ENCODE results near the gene SMCO3. TPM values are rescaled to one million over a fixed set of nuclear protein-coding genes. Genes with fewer than 3 reads are reported as not detected.
"Not testable (repeated sequence)": the region's sequence is repeated elsewhere in the genome, so short reads cannot be mapped to it uniquely, and the experiment has no call there.

The SMCO3 gene
- total RNA-seq, 1 donor from 2014 or later, result 0.12 TPM

DNA sequence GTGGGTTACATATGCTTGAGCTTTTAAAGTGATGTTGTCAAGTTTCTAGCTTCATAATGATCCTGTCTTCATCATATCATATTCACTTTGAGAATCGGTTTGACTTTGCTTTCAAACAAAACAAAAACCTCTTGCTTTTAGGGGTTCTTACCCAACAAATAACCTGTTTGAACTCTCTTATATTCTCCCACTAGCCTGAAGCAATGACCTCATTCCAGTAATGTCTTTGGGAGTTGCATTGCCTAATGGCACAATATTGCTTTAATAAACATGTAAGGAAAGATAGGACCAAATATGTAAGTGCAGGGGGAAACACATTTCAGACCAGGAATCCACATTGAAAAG, 38.4 kb downstream of the SMCO3 start:
- no peak for DNase-seq (ENCODE audit: extremely low read depth, low read depth, low spot score)

DNA sequence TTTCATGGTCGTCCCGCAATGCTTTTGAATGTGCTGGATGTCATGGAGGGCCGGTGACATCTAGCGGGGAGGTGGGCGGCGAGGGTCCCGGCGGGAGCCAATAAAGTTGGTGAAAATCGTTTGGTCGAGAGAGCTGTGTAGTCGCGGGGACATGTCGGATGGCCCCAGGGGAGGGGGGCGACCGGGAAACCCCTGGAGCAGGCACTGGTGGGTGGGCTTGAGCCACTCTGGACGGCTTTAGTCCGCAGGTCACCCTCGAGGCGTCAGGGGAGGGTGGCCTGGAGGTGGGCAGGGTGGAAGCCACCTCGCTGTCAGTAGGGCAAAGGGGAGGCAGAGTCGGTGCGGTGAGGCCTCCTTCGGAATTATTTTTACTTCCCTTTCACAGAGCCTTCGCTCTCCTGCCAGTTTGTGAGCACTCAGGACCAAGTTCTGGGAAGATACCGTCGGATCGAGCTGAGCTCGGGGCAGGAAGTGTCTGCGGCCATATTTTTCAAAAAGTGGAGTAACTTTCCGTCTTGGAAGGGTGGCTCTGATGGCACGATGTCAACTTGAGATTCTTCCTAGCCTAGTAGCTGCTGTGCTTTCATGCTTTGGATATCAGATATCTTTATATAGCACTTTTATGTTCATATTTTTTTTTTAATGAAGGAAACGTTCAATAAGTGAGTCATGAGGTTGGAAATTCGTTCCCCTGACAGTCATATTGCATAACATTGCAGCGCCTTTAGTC, 38.9 kb downstream of the SMCO3 start:
- DNase-seq (ENCODE audit: extremely low read depth, low read depth, low spot score), result no peak

DNA sequence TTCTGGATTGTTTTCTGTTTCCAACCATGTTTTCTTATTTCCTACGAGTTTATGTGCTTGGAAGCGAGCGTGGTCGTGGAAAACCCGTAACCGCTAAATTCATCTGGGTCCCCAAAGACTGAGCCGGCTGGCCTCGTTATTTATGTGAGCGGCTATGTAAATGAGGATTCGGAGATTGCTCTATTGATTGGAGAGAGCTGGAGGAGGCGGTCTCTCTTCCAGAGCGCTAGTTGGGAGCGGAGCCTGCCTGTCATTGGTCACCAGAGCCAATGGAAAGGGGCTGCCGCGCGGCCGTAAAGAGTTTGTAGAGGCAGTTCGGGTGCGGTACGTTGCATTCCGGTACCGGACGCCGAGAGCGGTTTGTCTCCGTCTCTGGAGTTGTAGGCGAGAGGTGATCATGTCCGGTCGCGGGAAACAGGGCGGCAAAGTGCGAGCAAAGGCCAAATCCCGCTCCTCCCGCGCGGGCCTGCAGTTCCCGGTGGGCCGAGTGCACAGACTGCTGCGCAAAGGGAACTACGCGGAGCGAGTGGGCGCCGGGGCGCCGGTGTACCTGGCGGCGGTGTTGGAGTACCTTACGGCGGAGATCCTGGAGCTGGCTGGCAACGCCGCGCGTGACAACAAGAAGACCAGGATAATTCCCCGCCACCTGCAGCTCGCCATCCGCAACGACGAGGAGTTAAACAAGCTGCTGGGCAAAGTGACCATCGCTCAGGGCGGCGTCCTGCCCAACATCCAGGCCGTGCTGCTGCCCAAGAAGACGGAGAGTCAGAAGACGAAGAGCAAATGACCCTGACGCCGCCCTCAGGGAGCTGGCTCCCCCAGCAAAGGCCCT, 39.7 kb downstream of the SMCO3 start:
- peak; percentile 73 for DNase-seq (ENCODE audit: extremely low read depth, low read depth, low spot score)

DNA sequence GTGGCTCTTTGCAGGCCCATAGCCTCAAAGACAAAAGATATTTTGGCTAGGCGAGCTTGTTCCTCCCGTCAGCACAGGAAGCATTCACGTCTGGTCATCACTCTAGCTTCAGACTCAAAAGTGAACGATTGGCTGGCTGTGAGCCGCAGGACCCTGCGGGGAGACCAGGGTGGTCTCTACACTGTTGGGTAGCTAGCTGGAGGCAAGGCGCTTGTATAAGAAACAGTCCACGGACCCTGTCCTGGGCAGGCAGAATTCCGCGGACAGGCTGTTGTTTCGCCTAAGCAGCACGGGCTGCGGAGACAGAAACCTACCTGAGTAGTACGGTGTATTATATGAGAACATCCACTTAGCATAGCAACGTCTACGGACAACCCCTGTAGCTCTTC, 40.3 kb downstream of the SMCO3 start:
- DNase-seq (ENCODE audit: extremely low read depth, low read depth, low spot score), result no peak

DNA sequence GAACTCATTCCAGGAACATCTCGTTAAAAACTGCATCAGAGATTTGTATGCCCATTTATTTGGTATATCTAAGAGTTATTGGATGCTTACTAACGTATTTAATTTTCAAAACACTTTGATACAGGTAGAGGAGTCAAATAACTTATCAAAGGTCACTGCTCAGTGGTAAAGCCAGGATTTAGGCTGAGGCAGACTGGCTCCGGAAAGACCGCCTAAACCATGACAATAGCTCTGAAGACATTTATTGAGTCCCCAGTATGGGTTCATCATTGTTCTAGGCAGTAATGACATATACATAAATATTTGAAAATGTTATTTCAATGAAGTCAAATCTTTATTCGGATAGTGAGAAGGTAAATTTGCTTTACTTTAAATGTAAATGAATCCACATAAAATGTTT, 41.0 kb downstream of the SMCO3 start:
- DNase-seq (ENCODE audit: extremely low read depth, low read depth, low spot score), result no peak

DNA sequence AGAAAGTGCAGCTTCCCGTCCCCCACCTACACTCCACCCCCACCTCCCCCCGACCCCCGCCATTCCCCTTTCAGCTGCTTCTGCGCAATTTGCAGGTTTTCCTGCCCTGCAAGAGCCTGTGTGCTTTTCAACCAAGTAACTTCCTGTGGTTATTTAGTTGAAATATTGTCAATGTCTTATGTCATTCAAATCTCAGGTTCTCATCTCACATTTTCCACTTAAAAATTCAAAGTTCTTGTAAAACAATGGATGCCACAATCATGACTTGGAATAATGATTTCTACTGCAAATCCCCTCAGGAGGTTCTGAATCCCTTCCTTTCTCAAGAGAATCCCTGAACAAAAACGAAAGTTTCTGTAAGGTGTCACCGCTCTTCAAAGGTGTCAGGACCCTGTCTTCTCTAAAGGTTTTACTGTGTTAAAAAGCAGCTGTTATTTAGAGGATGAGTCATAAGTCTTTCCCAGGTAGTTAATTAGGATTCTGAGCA, 42.3 kb downstream of the SMCO3 start:
- no peak for DNase-seq (ENCODE audit: extremely low read depth, low read depth, low spot score)

DNA sequence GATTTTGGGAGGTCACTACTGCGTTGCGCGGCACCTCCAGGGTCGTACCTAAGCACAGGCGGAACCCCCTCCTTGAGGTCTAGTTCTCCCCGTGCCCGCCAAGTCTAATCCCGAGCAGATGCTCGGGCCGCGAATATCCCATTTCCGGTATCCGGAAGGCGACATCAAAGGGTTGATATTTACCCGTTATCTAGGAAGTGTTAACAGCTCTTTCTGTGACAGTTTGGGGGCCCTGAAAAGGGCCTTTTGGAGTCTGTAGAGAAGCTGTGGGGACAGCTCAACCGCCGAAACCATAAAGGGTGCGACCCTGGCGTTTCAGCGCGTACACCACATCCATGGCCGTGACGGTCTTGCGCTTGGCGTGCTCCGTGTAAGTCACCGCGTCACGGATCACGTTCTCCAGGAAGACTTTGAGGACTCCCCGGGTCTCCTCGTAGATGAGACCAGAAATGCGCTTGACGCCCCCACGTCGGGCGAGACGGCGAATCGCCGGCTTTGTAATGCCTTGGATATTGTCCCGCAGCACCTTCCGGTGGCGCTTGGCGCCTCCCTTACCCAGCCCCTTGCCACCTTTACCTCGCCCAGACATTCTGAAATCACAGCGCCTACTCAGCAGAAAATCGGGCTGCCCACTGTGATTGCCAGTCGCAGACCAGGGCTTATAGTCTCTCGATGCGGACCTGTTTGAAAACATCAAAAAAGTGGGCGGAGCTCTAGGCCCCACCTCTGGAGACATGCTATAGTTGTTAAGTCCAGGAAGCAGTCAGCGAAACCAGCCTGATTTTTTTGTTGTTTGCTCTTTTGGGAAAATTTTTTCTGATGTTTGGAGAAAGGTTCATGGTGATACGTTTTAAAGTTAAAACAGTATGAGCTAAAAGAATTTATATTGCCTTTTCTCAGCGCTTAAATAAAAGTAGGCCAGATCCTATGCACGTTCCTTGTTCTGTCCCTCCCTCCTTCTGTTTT, 43.2 kb downstream of the SMCO3 start:
- DNase-seq (ENCODE audit: extremely low read depth, low read depth, low spot score), result peak; percentile 94

DNA sequence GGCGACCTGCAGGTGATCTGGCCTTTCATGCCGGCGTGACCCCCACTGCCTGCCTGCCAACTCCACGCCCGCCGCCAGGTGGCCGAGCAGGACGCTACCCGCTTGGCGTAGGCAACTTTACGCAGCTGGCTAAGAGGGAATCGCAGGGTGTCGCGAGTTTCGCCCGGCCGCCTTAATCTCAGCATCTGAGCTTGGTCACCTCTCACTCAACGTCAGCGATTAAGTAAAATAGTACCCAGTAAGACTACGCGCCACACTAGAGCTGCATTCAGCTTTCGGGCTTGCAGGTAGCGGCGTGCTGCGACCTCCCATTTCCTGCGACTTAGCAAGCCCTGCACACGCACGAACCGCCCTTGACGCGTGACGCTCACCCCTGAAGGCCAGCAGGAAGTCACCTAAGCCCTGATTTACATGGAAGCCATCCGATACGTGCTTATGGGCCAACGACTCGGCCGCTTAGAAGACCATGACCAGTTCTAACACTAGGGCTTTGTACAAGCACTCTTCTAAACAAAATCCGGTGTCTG, 44.0 kb downstream of the SMCO3 start:
- no peak for DNase-seq (ENCODE audit: extremely low read depth, low read depth, low spot score)

DNA sequence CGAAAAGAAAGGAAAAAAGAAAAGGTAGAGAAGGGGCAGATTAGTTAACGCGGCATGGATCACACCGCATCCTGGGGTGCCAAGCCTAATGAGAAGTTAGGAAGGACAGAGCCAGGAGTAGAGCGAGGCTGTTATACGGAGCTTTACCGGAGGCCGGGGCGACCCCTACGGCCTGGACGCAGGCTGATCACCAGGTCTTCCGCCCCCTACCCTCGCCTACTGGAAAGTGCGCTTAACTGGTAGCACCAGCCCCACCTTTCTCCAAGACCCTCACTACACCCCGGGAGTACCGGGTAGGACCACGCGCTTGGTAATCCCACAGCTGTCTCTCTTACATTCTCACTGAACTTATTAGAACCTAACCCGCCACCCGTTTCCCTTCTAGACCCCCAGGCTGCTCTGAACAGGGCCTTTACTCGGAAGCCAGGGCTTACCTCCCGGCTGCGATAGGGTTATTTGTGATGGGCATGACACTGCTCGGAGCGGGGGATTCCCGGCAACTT, 44.5 kb downstream of the SMCO3 start:
- DNase-seq (ENCODE audit: extremely low read depth, low read depth, low spot score), result no peak

DNA sequence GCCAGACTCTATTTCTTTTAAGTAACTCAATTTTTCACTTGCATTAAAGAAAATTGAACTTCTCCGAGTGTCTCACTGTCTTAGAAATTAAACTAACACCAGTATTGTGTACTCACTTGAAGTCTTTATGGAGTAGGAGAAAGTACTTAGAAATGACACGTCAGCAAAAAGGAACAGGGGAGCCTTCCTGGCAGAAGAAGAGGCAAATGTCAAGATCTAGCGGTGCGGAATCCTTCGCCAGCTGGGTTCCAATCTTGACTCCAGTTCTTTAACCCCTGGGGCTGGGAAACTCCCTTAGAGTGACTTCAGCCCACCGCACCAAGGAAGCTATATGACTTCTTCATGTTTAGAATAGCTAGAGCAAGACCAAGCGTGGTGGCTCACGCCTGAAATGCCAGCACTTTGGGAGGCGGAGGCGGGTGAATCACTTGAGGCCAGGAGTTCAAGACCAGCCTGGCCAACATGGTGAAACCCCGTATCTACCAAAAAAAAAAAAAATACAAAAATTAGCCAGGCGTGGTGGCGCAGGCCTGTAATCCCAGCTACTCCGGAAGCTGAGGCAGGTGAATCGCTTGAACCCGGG, 45.1 kb downstream of the SMCO3 start:
- DNase-seq (ENCODE audit: extremely low read depth, low read depth, low spot score), result no peak

DNA sequence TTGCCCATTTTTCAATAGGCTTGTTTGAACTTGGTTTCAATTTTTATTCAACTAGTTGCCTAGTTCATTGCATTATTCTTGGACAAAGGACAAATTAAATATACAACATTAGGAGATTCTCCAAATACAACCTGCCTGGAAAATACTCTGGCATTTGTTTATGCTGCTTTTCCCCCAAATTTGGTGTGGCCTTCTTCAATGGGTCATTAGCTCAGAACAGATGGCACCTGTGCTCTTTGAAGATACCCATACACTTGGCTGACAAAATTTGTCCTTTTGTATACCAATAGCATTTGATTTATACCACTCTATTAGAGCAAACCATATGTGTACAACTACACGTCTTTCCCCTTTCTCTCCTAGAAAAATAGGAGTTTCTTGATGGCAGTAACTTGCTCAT, 46.4 kb downstream of the SMCO3 start:
- DNase-seq (ENCODE audit: extremely low read depth, low read depth, low spot score), result no peak

DNA sequence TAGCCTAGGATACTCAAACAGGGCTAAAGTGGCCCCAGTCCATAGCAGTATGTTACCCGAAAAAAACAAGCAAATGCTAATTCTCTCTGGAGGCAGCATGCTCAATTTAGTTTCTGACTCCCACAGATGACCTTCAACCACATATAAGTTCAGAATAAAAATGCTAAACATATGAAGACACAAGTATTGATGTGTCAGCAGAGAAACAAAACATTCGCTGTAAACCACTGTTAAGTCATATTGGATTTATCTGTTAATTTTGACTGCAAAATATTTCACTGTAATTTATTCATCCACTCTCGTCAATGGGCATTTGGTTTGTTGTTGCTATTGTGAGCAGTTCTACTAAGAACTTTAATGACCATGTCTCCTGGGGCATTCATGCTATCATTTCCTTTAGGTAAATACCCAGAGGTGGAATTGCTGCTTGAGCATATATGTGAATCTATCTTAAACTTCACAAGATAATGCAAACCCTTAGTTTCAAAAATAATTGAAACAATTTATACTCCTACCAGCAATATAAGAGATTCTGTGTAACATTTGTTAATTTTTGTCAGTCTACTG, 47.2 kb downstream of the SMCO3 start:
- no peak for DNase-seq (ENCODE audit: extremely low read depth, low read depth, low spot score)

DNA sequence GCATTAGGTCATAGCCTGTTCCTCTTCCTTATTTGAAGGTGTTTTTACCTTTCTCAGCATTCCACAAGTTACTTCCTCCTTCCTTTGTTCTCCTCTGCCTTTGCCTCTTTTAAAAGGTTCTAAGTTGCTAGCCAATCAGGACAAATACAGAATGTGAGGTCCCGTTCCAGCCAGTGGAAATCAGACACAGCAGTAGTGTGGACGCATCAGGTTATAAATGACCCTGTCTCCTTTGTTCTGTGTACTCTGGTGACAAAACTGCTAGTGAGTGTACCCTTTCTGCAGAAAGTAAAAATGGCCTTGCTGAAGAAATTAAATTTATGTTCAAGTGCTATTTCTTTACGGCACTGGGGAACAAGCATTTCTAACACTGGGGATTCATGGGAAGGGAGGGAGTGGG, 48.0 kb downstream of the SMCO3 start:
- not testable (repeated sequence) for DNase-seq (ENCODE audit: extremely low read depth, low read depth, low spot score)

DNA sequence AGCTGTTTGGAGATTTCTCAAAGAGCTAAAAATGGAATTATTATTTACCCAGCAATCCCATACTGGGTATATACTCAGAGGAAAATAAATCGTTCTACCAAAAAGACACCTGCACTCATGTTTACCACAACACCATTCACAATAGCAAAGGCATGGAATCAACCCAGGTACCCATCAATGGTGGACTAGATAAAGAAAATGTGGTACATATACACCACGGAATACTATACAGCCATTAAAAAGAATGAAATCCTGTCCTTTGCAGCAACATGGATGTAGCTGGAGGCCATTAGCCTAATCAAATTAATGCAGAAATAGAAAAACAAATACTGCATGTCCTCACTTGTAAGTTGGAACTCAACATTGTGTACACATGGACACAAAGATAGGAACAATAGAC, 48.6 kb downstream of the SMCO3 start:
- DNase-seq (ENCODE audit: extremely low read depth, low read depth, low spot score), result no peak

DNA sequence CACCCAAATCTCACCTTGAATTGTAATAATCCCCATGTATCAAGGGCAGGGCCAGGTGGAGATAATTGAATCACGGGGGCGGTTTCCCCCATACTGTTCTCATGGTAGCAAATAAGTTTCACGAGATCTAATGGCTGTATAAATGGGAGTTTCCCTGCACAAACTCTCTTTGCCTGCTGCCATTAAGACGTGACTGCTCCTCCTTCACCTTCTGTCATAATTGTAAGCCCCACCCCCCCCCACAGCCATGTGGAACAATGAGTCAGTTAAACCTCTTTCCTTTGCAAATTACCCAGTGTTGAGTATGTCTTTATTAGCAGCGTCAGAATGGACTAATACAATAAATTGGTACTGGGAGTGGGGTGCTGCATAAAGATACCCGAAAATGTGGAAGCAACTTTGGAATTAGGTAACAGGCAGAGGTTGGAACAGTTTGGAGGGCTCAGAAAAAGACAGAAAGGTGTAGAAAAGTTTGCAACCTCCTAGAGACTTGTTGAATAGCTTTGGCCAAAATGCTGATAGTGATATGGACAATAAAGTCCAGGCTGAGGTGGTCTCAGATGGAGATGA, 54.2 kb downstream of the SMCO3 start:
- DNase-seq (ENCODE audit: extremely low read depth, low read depth, low spot score), result not testable (repeated sequence)

DNA sequence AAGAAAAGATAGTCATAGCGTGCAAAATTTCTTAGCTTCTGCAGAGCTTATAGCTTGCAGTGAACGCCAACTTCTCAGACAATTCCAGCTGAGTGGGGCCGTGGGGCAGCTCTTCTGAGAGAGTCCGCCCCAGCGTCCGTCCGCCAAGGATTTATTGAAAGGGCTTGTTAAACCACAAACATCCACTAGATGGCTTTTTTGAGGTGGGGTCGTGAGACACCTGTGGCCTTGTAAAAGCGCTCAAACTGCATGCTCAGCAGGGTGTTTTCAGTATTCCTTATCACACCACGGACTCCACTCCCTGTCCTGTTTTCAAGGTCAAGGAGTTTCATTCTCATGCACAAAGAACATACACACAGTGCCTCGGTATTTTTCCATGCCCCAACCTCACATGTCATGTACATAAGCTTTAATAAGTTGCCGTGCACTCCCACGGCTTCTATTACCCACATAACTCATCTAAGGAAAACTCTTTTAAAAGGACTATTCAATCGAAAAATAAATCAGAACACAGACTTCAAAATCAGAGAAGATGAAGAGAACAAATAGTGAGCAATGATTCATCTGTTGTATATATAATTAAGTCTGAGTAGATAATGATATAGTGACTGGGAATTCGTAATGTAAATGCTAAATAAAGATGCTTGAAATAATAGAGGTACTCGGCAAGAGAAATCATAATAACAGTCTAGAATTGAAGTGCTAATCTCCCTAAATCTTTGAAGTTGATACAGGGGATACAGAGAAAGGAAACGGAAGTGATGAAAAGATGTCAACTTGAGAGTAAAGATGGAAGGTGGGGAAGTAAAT, 57.4 kb downstream of the SMCO3 start:
- DNase-seq (ENCODE audit: extremely low read depth, low read depth, low spot score), result no peak

Measured in glomerular endothelial cell (primary cell).